ENCODE measurements around the gene FBL. TPM values are rescaled to one million over a fixed set of nuclear protein-coding genes. Genes with fewer than 3 reads are reported as not detected.
"Not testable (repeated sequence)": the region's sequence is repeated elsewhere in the genome, so short reads cannot be mapped to it uniquely, and the experiment has no call there.

FBL gene
- total RNA-seq, 1 experiment from 2014 or later: 576 TPM

GRCh38 chr19:39845933-39846677 is at the start of gene FBL (continued):
- TF ChIP-seq HMGXB4 (CRISPR knock-in tag; IDR thresholded peaks at IDR 0.05) (no peak), ZNF671 (CRISPR knock-in tag; IDR thresholded peaks at IDR 0.05) (no peak), ZNF425 (CRISPR knock-in tag; conservative IDR thresholded peaks at IDR 0.05) (no peak), ERG (CRISPR knock-in tag; IDR thresholded peaks at IDR 0.05) (no peak), ZNF121 (CRISPR knock-in tag; IDR thresholded peaks at IDR 0.05) (no peak), OVOL2 (CRISPR knock-in tag; IDR thresholded peaks at IDR 0.05; ENCODE audit: borderline replicate concordance) (no peak), NFE2L1 (CRISPR knock-in tag; IDR thresholded peaks at IDR 0.05) (0 out of 2 replicates have a peak, but pooled peaks have one; percentile 39), ARID4B (CRISPR knock-in tag; IDR thresholded peaks at IDR 0.05; ENCODE audit: borderline replicate concordance) (no peak; the same call in 1 of the 2 replicates), ZBTB21 (CRISPR knock-in tag; IDR thresholded peaks at IDR 0.05; ENCODE audit: borderline replicate concordance) (peak; percentile 75; the same call in 1 of the 2 replicates), MAX (CRISPR knock-in tag; IDR thresholded peaks at IDR 0.05) (peak; percentile 87), MXD4 (CRISPR knock-in tag; IDR thresholded peaks at IDR 0.05; ENCODE audit: borderline replicate concordance) (no peak), FOXP1 (CRISPR knock-in tag; IDR thresholded peaks at IDR 0.05; ENCODE audit: borderline replicate concordance) (peak; percentile 75; the same call in 1 of the 2 replicates), USF1 (CRISPR knock-in tag; IDR thresholded peaks at IDR 0.05) (0 out of 2 replicates have a peak, but pooled peaks have one; percentile 1), MYBL2 (CRISPR knock-in tag; IDR thresholded peaks at IDR 0.05) (peak; percentile 50; the same call in 1 of the 2 replicates), ZNF532 (CRISPR knock-in tag; IDR thresholded peaks at IDR 0.05; ENCODE audit: borderline replicate concordance) (no peak), ZNF219 (CRISPR knock-in tag; IDR thresholded peaks at IDR 0.05; ENCODE audit: borderline replicate concordance) (no peak)

GRCh38 chr19:39895096-39895495 is 48.9 kb upstream of the FBL start:
- DNase-seq (ENCODE audit: low spot score); CTCF ChIA-PET; ATAC-seq; H3K27ac Mint-ChIP-seq; H3K36me3 Mint-ChIP-seq; POLR2A ChIA-PET; H3K27me3 Mint-ChIP-seq (ENCODE audit: low read depth); H3K9me3 Mint-ChIP-seq; H3K4me1 Mint-ChIP-seq; H3K4me3 Mint-ChIP-seq: not testable (repeated sequence)

- H3K27ac Mint-ChIP-seq; H3K27me3 Mint-ChIP-seq (ENCODE audit: low read depth); H3K4me3 Mint-ChIP-seq; DNase-seq (ENCODE audit: low spot score); H3K36me3 Mint-ChIP-seq; CTCF ChIA-PET; ATAC-seq; POLR2A ChIA-PET; H3K9me3 Mint-ChIP-seq; H3K4me1 Mint-ChIP-seq: not testable (repeated sequence)
These were observed 48.0 kb upstream of the FBL start for GRCh38 chr19:39894236-39894606.
